ENCODE measurements around the gene CRISP2. TPM values are rescaled to one million over a fixed set of nuclear protein-coding genes. Genes with fewer than 3 reads are reported as not detected.

The CRISP2 gene
- total and polyA plus RNA-seq, 2 of the 13 experiments (the other 11 are each of a cell fraction or from before 2014, with no cell fraction given) = not detected

- TF ChIP-seq, protein P1, sequence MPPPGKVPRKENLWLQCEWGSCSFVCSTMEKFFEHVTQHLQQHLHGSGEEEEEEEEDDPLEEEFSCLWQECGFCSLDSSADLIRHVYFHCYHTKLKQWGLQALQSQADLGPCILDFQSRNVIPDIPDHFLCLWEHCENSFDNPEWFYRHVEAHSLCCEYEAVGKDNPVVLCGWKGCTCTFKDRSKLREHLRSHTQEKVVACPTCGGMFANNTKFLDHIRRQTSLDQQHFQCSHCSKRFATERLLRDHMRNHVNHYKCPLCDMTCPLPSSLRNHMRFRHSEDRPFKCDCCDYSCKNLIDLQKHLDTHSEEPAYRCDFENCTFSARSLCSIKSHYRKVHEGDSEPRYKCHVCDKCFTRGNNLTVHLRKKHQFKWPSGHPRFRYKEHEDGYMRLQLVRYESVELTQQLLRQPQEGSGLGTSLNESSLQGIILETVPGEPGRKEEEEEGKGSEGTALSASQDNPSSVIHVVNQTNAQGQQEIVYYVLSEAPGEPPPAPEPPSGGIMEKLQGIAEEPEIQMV (CRISPR knock-in tag; IDR thresholded peaks at IDR 0.05; ENCODE audit: low read depth) = no peak
- no peak for TF ChIP-seq KMT2A (CRISPR knock-in tag; IDR thresholded peaks at IDR 0.05)
- TF ChIP-seq ZNF713 (CRISPR knock-in tag; IDR thresholded peaks at IDR 0.05) = no peak
Measured at GRCh38 chr6:49733680-49734079, 20.3 kb upstream of the CRISP2 start (continued).

DNA sequence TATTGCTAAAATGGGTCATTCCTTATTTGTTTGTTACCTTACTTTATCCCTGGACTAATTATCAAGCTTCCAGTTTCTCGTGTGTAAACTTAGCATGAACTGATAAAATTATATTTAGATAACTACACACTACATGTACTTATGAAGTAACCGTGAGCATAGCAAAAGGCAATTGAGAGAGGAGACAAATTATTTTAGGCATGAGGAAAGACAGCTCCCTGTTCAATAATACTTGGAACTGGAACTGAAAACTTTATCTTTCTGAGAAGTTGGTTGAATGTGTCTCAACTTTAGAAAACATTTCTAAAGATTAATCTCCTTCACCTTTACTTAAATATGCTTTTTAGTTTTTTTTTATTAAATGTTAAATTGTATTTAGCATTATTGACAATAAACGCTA lies 19.4 kb upstream of the CRISP2 start:
- intact Hi-C loops (cut with micrococcal nuclease; ENCODE audit: unreplicated experiment) (no loop called here), in situ Hi-C loops (cut with HindIII; ENCODE audit: extremely low pct_ligation_motif_present, low pct_unique_long_range_greater_than_20kb) (no loop called here)
- no peaks in the 10 kb centered on the region for H3K27me3 ChIP-seq (ENCODE audit: control insufficient read depth in 1 of 2, insufficient read depth in 2 of 2, low read length in 2 of 2)
- POLR2A ChIA-PET = no interaction called here
- no peak overlapping the region for H2AFZ ChIP-seq (ENCODE audit: low read length)
- no peak overlapping the region for H3K4me2 ChIP-seq (ENCODE audit: low read depth, low read length)
- H3K9ac ChIP-seq (ENCODE audit: insufficient read depth, low read depth, low read length) = no peak overlapping the region
- CTCF ChIA-PET (ENCODE audit: low intra/inter-chr PET ratio, low total read pairs) = no interaction called here
- BruUV-seq (replicated peaks) = no TSS peak
- WGBS (ENCODE audit: low lambda C conversion rate) = 16% methylated on average over 3 of the region's 3 CpGs
- FAIRE-seq (no peak), ATAC-seq (no peak), DNase-seq (ENCODE audit: low spot score) (no peak)
- H3K9me3 ChIP-seq (ENCODE audit: low read length) = no peaks in the 10 kb centered on the region
- TF ChIP-seq, protein P2, sequence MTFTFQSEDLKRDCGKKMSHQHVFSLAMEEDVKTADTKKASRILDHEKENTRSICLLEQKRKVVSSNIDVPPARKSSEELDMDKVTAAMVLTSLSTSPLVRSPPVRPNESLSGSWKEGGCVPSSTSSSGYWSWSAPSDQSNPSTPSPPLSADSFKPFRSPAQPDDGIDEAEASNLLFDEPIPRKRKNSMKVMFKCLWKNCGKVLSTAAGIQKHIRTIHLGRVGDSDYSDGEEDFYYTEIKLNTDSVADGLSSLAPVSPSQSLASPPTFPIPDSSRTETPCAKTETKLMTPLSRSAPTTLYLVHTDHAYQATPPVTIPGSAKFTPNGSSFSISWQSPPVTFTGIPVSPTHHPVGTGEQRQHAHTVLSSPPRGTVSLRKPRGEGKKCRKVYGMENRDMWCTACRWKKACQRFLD (CRISPR knock-in tag; IDR thresholded peaks at IDR 0.05; ENCODE audit: borderline replicate concordance) = no peak
- TF ChIP-seq PHF21A (CRISPR knock-in tag; IDR thresholded peaks at IDR 0.05) (no peak), ZNF839 (CRISPR knock-in tag; IDR thresholded peaks at IDR 0.05; ENCODE audit: borderline replicate concordance) (no peak), SAFB2 (CRISPR knock-in tag; IDR thresholded peaks at IDR 0.05; ENCODE audit: borderline replicate concordance, low read depth) (no peak), NONO (IDR thresholded peaks at IDR 0.05) (no peak), NONO (CRISPR knock-in tag; conservative IDR thresholded peaks at IDR 0.05) (no peak), ZNF350 (CRISPR knock-in tag; IDR thresholded peaks at IDR 0.05; ENCODE audit: borderline replicate concordance, low read depth) (no peak), CHCHD3 (CRISPR knock-in tag; IDR thresholded peaks at IDR 0.05) (no peak), CCAR2 (optimal IDR thresholded peaks at IDR 0.05; ENCODE audit: low read depth, low read length) (no peak), ZNF883 (CRISPR knock-in tag; IDR thresholded peaks at IDR 0.05; ENCODE audit: not compliant biosample characterization) (no peak), ZNF446 (CRISPR knock-in tag; IDR thresholded peaks at IDR 0.05) (no peak), ZBTB4 (CRISPR knock-in tag; IDR thresholded peaks at IDR 0.05; ENCODE audit: borderline replicate concordance) (no peak), ZNF775 (CRISPR knock-in tag; IDR thresholded peaks at IDR 0.05; ENCODE audit: borderline replicate concordance) (no peak), ZNF607 (CRISPR knock-in tag; IDR thresholded peaks at IDR 0.05; ENCODE audit: borderline replicate concordance) (no peak), HDAC1 (CRISPR knock-in tag; IDR thresholded peaks at IDR 0.05) (no peak), AGO2 (optimal IDR thresholded peaks at IDR 0.05; ENCODE audit: low read depth, low read length) (no peak)
- H4K20me1 ChIP-seq (ENCODE audit: insufficient read depth, low read length) = no peaks in the 10 kb centered on the region
- H3K4me3 ChIP-seq (replicated peaks in 1 of 3; ENCODE audit: insufficient read depth in 1 of 3, low read depth in 2 of 3, low read length in 3 of 3) = no peak overlapping the region
- H3K36me3 ChIP-seq (replicated peaks in 1 of 2; ENCODE audit: control insufficient read depth in 1 of 2, insufficient read depth in 2 of 2, low read length in 2 of 2) = no peaks in the 10 kb centered on the region
- no peaks in the 10 kb centered on the region for H3K79me2 ChIP-seq (ENCODE audit: insufficient read depth, low read length)
- no peak overlapping the region for H3K27ac ChIP-seq (ENCODE audit: extremely low read length, insufficient read depth, low read length)
- H3K4me1 ChIP-seq (ENCODE audit: insufficient read depth, low read length) = no peaks in the 10 kb centered on the region
